HepG2 (cell line): Measurements from ENCODE around the gene SNAPIN. TPM values are rescaled to one million over a fixed set of nuclear protein-coding genes. Genes with fewer than 3 reads are reported as not detected.

Experiments used
- ASH2L ChIP-seq: fragments of 300-600, 200-600 bp; sonication (generic); IDR thresholded peaks from 2 replicates; pipeline ENCODE4 v1.7.0; 2017; ENCODE audit warnings: low read depth, mild to moderate bottlenecking, moderate library complexity, mixed read lengths, low read length; ENCODE audit not compliant: insufficient read length
- HOXA5 ChIP-seq: sonication (generic); formaldehyde crosslinking; IDR thresholded peaks from 2 replicates; pipeline ENCODE4 v1.4.0; 2020; ENCODE audit warnings: missing genetic modification reagents
- ISX ChIP-seq: sonication (generic); formaldehyde crosslinking; conservative IDR thresholded peaks from 2 replicates; pipeline ENCODE4 v1.5.0; 2020; ENCODE audit warnings: missing genetic modification reagents
- LCORL ChIP-seq, 2 experiments: fragments of 450-650 bp in 1 of 2; sonication (generic) in 1 of 2; formaldehyde crosslinking in 1 of 2; IDR thresholded peaks; 2 replicates each; pipeline versions ENCODE4 v1.5.0 to v1.6.1; 2017 to 2020; ENCODE audit warnings: antibody characterized with exemption in 1 of 2, missing genetic modification reagents in 1 of 2
- MAFG ChIP-seq: sonication (generic); formaldehyde crosslinking; IDR thresholded peaks from 2 replicates; pipeline ENCODE4 v1.5.1; 2020; ENCODE audit warnings: mild to moderate bottlenecking, missing genetic modification reagents
- PAWR ChIP-seq: sonication (generic); formaldehyde crosslinking; IDR thresholded peaks from 2 replicates; pipeline ENCODE4 v1.4.0; 2020; ENCODE audit warnings: missing genetic modification reagents, mild to moderate bottlenecking, borderline replicate concordance
- PRPF4 ChIP-seq: fragments of 200-400 bp; formaldehyde crosslinking; IDR thresholded peaks from 2 replicates; pipeline ENCODE4 v1.6.1; 2016; ENCODE audit warnings: low read length, low read depth; ENCODE audit not compliant: poor library complexity, severe bottlenecking
- SOX6 ChIP-seq, 2 experiments: fragments of 450-650 bp in 1 of 2; sonication (generic) in 1 of 2; formaldehyde crosslinking in 1 of 2; IDR thresholded peaks; 2 replicates each; pipeline versions ENCODE4 v1.4.0 to v1.6.1; 2017 to 2020; ENCODE audit warnings: antibody characterized with exemption in 1 of 2, mild to moderate bottlenecking in 1 of 2, missing genetic modification reagents in 1 of 2
- SRY ChIP-seq: sonication (generic); formaldehyde crosslinking; IDR thresholded peaks from 2 replicates; pipeline ENCODE4 v1.8.0; 2022; ENCODE audit warnings: mild to moderate bottlenecking, missing genetic modification reagents
- TP53 ChIP-seq: sonication (generic); formaldehyde crosslinking; conservative IDR thresholded peaks from 2 replicates; pipeline ENCODE4 v1.4.0; 2020; ENCODE audit warnings: missing genetic modification reagents
- ZFP41 ChIP-seq: sonication (generic); formaldehyde crosslinking; IDR thresholded peaks from 2 replicates; pipeline ENCODE4 v1.4.0; 2020; ENCODE audit warnings: mild to moderate bottlenecking, missing genetic modification reagents, borderline replicate concordance
- ZNF205 ChIP-seq: IDR thresholded peaks from 2 replicates; pipeline ENCODE4 v1.6.1; 2018; ENCODE audit warnings: missing biosample characterization, missing genetic modification reagents
- ZNF232 ChIP-seq: sonication (generic); formaldehyde crosslinking; IDR thresholded peaks from 2 replicates; pipeline ENCODE4 v1.4.0; 2020; ENCODE audit warnings: missing genetic modification reagents, borderline replicate concordance
- ZNF329 ChIP-seq: sonication (generic); formaldehyde crosslinking; IDR thresholded peaks from 2 replicates; pipeline ENCODE4 v1.9.0; 2021; ENCODE audit warnings: low read depth, mild to moderate bottlenecking, missing genetic modification reagents
- polyA plus RNA-seq, 8 experiments: library from polyadenylated mRNA; depleted of rRNA in 3 of 8; stranded (reverse) in 7 of 8; unstranded in 1 of 8; fragments of >200 nt; fragmentation: Illumina TruSeq in 4 of 8; extraction: Trizol in 4 of 8; gene quantifications; 2 replicates each; pipeline versions ENCODE4 v1.2.1 to v1.2.3, GENCODE V29; 2011 to 2016; ENCODE audit warnings: low read depth in 4 of 8, missing spikeins in 1 of 8, mixed read lengths in 1 of 8; ENCODE audit not compliant: insufficient read depth in 1 of 8
- total RNA-seq, 5 experiments: library from RNA; depleted of rRNA; stranded (reverse); fragments of >200 nt; fragmentation: Illumina TruSeq; extraction: Trizol; gene quantifications; 2 replicates each; pipeline ENCODE4 v1.2.3, GENCODE V29; 2016; ENCODE audit warnings: low read depth in 1 of 5
- TF ChIP-seq, protein P1 (sequence below): IDR thresholded peaks from 2 replicates; pipeline ENCODE4 v1.6.1; 2016; ENCODE audit warnings: low read depth, missing genetic modification reagents, missing compliant biosample characterization
- TF ChIP-seq, protein P2 (sequence below): sonication (generic); formaldehyde crosslinking; IDR thresholded peaks from 2 replicates; pipeline ENCODE4 v1.4.0; 2020; ENCODE audit warnings: mild to moderate bottlenecking, missing genetic modification reagents
- TF ChIP-seq, protein P3 (sequence below): sonication (generic); formaldehyde crosslinking; IDR thresholded peaks from 2 replicates; pipeline ENCODE4 v1.5.0; 2020; ENCODE audit warnings: mild to moderate bottlenecking, low read depth, missing genetic modification reagents, borderline replicate concordance

The SNAPIN gene
- total and polyA plus RNA-seq, 2 of the 13 experiments (the other 11 are each of a cell fraction or from before 2014, with no cell fraction given) = 23.9 to 25.7 TPM

- TF ChIP-seq, protein P1, sequence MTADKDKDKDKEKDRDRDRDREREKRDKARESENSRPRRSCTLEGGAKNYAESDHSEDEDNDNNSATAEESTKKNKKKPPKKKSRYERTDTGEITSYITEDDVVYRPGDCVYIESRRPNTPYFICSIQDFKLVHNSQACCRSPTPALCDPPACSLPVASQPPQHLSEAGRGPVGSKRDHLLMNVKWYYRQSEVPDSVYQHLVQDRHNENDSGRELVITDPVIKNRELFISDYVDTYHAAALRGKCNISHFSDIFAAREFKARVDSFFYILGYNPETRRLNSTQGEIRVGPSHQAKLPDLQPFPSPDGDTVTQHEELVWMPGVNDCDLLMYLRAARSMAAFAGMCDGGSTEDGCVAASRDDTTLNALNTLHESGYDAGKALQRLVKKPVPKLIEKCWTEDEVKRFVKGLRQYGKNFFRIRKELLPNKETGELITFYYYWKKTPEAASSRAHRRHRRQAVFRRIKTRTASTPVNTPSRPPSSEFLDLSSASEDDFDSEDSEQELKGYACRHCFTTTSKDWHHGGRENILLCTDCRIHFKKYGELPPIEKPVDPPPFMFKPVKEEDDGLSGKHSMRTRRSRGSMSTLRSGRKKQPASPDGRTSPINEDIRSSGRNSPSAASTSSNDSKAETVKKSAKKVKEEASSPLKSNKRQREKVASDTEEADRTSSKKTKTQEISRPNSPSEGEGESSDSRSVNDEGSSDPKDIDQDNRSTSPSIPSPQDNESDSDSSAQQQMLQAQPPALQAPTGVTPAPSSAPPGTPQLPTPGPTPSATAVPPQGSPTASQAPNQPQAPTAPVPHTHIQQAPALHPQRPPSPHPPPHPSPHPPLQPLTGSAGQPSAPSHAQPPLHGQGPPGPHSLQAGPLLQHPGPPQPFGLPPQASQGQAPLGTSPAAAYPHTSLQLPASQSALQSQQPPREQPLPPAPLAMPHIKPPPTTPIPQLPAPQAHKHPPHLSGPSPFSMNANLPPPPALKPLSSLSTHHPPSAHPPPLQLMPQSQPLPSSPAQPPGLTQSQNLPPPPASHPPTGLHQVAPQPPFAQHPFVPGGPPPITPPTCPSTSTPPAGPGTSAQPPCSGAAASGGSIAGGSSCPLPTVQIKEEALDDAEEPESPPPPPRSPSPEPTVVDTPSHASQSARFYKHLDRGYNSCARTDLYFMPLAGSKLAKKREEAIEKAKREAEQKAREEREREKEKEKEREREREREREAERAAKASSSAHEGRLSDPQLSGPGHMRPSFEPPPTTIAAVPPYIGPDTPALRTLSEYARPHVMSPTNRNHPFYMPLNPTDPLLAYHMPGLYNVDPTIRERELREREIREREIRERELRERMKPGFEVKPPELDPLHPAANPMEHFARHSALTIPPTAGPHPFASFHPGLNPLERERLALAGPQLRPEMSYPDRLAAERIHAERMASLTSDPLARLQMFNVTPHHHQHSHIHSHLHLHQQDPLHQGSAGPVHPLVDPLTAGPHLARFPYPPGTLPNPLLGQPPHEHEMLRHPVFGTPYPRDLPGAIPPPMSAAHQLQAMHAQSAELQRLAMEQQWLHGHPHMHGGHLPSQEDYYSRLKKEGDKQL = no peak
- TF ChIP-seq PAWR (CRISPR knock-in tag) = no peak
- TF ChIP-seq MAFG (CRISPR knock-in tag) = no peak
- no peak for TF ChIP-seq PRPF4
- TF ChIP-seq SOX6 (IDR thresholded peaks at IDR 0.05) = no peak
- TF ChIP-seq SOX6 (CRISPR knock-in tag; IDR thresholded peaks at IDR 0.05) = peak; percentile 33; the same call in 1 of the 2 replicates
- TF ChIP-seq LCORL (IDR thresholded peaks at IDR 0.05) = no peak
- no peak for TF ChIP-seq LCORL (CRISPR knock-in tag; IDR thresholded peaks at IDR 0.05)
- TF ChIP-seq SRY (CRISPR knock-in tag) = no peak
- no peak for TF ChIP-seq HOXA5
- TF ChIP-seq, protein P2, sequence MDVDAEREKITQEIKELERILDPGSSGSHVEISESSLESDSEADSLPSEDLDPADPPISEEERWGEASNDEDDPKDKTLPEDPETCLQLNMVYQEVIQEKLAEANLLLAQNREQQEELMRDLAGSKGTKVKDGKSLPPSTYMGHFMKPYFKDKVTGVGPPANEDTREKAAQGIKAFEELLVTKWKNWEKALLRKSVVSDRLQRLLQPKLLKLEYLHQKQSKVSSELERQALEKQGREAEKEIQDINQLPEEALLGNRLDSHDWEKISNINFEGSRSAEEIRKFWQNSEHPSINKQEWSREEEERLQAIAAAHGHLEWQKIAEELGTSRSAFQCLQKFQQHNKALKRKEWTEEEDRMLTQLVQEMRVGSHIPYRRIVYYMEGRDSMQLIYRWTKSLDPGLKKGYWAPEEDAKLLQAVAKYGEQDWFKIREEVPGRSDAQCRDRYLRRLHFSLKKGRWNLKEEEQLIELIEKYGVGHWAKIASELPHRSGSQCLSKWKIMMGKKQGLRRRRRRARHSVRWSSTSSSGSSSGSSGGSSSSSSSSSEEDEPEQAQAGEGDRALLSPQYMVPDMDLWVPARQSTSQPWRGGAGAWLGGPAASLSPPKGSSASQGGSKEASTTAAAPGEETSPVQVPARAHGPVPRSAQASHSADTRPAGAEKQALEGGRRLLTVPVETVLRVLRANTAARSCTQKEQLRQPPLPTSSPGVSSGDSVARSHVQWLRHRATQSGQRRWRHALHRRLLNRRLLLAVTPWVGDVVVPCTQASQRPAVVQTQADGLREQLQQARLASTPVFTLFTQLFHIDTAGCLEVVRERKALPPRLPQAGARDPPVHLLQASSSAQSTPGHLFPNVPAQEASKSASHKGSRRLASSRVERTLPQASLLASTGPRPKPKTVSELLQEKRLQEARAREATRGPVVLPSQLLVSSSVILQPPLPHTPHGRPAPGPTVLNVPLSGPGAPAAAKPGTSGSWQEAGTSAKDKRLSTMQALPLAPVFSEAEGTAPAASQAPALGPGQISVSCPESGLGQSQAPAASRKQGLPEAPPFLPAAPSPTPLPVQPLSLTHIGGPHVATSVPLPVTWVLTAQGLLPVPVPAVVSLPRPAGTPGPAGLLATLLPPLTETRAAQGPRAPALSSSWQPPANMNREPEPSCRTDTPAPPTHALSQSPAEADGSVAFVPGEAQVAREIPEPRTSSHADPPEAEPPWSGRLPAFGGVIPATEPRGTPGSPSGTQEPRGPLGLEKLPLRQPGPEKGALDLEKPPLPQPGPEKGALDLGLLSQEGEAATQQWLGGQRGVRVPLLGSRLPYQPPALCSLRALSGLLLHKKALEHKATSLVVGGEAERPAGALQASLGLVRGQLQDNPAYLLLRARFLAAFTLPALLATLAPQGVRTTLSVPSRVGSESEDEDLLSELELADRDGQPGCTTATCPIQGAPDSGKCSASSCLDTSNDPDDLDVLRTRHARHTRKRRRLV (CRISPR knock-in tag) = no peak
- TF ChIP-seq TP53 (CRISPR knock-in tag) = no peak
- no peak for TF ChIP-seq ZNF205 (CRISPR knock-in tag)
- TF ChIP-seq, protein P3, sequence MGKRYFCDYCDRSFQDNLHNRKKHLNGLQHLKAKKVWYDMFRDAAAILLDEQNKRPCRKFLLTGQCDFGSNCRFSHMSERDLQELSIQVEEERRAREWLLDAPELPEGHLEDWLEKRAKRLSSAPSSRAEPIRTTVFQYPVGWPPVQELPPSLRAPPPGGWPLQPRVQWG (CRISPR knock-in tag) = no peak
- peak; percentile 79 for TF ChIP-seq ASH2L
- TF ChIP-seq ZNF232 (CRISPR knock-in tag) = no peak
- no peak for TF ChIP-seq ZFP41
- TF ChIP-seq ISX (CRISPR knock-in tag) = no peak
- TF ChIP-seq ZNF329 = no peak
Observed at GRCh38 chr1:153631047-153632022, 27.2 kb upstream of the SNAPIN start (continued).
